ENCODE results near the gene SUPT3H. TPM values are rescaled to one million over a fixed set of nuclear protein-coding genes. Genes with fewer than 3 reads are reported as not detected.
A peak's percentile ranks its signal among the peaks of the same experiment; 100 is the strongest.

SUPT3H gene
- total and polyA plus RNA-seq, 12 donors: 2.1 to 6.2 (median 3.5) TPM

DNA sequence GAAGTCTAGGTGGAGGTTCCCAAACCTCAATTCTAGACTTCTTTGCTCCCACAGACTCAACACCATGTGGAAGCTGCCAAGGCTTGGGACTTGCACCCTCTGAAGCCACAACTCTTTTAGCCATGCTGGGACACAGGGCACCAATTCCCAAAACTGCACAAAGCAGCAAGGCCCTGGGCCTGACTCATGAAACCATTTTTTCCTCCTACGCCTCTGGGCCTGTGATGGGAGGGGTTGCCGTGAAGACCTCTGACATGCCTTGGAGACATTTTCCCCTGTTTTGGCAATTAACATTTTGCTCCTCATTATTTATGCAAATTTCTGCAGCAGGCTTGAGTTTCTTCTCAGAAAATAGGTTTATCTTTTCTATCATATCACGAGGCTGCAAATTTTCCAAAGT lies 405.0 kb downstream of the SUPT3H start:
- Histone ChIP-seq H3K4me1 (peaks cover 0 to 21% (median 5%) of the 10 kb centered on the region in 9 donors), H3K27ac (no peak overlapping the region), H3K4me3 (no peak overlapping the region), H3K9me3 (peaks cover 0 to 21% (median 0%) of the 10 kb centered on the region in 11 donors), H3K27me3 (no peaks in the 10 kb centered on the region), H3K36me3 (no peaks in the 10 kb centered on the region)
- DNase-seq (no peak), ATAC-seq (no peak)
- TF ChIP-seq CTCF (IDR thresholded peaks at IDR 0.05): no peak
- WGBS, 2 donors: 98% methylated on average over 3 of the region's 3 CpGs
- intact Hi-C loops (cut with DNase I): no loop called here

- Histone ChIP-seq H3K4me1 (peaks cover 0 to 25% (median 12%) of the 10 kb centered on the region in 9 donors), H3K4me3 (no peak overlapping the region), H3K27ac (no peak overlapping the region), H3K9me3 (peaks cover 0 to 21% (median 0%) of the 10 kb centered on the region in 11 donors), H3K36me3 (no peaks in the 10 kb centered on the region), H3K27me3 (no peaks in the 10 kb centered on the region)
- intact Hi-C loops (cut with DNase I): no loop called here
- DNase-seq (no peak), ATAC-seq (no peak)
- no peak for TF ChIP-seq CTCF (IDR thresholded peaks at IDR 0.05)
- WGBS, 2 donors: 78 to 86% methylated on average over 4 of the region's 4 CpGs
These were observed 408.1 kb downstream of the SUPT3H start for GRCh38 chr6:44969446-44970185.

DNA sequence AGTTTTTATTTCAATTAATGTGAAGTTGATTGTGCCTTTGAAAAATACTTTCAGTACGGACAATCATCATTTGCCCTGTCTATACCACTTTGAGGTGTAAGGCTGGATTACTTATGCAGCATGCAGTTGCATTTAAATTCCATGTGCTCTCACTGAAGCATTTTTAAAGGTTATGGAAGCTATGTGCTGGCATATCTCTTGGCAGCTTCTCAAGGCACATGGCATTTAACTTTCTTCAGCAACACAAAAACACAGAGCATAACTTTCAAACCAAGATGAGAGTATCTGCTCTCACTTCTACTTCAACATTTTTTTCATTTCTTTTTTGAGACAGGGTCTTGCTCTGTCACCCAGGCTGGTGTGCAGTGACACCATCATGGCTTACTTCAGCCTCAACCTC lies 410.3 kb downstream of the SUPT3H start:
- peak overlapping the region in 6 of 10 donors; percentile 23 to 53 (median 41) for H3K27ac ChIP-seq
- no peak for TF ChIP-seq CTCF (IDR thresholded peaks at IDR 0.05)
- 79 to 80% methylated on average over 1 of the region's 1 CpG for WGBS, 2 donors
- H3K27me3 ChIP-seq: no peaks in the 10 kb centered on the region
- peaks cover 0 to 20% (median 9%) of the 10 kb centered on the region in 9 donors for H3K4me1 ChIP-seq
- intact Hi-C loops (cut with DNase I): no loop called here
- peak in 7 of 8 donors; percentile 35 to 81 (median 70) for ATAC-seq
- no peaks in the 10 kb centered on the region for H3K36me3 ChIP-seq
- H3K4me3 ChIP-seq: no peak overlapping the region
- peaks cover 0 to 10% (median 0%) of the 10 kb centered on the region in 11 donors for H3K9me3 ChIP-seq
- peak in 1 of 2 donors; percentile 9 for DNase-seq

DNA sequence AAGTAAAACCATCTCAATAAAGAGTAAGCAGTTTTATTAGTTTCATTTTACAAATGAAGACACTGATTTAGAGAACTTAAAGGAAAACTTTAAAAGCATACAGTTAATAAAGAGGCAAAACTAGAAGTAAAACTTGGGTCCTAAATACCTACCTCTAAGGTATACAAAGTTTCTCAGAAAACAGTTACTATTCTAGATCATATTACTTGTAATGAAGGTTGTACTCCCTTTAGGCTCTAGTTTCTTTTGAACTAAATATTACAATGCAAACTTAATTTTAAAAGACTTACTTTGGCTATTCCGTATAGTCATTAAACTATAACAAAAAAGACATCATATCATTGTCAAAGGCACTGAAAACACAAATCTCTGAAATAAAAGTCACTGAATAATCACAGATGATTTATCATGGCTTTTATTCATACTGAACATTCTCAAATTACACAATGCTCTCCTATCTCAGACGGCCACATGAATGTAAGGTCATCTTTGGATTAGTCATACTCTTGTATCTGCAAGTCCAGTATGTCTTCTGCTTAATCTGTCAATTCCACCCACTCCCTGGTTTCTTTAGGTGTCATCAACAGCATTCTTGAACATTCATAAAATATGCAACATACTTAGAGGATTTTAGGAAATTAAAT lies 411.2 kb downstream of the SUPT3H start:
- Histone ChIP-seq H3K9me3 (peaks cover 0 to 4% (median 0%) of the 10 kb centered on the region in 11 donors), H3K36me3 (no peaks in the 10 kb centered on the region), H3K27ac (peak overlapping the region in 6 of 10 donors; percentile 23 to 53 (median 41)), H3K4me3 (no peak overlapping the region), H3K4me1 (peaks cover 0 to 20% (median 9%) of the 10 kb centered on the region in 9 donors), H3K27me3 (no peaks in the 10 kb centered on the region)
- no peak for DNase-seq
- intact Hi-C loops (cut with DNase I): no loop called here
- peak in 4 of 8 donors; percentile 62 to 77 (median 66) for ATAC-seq
- WGBS, 2 donors: 49 to 55% methylated on average over 2 of the region's 2 CpGs
- TF ChIP-seq CTCF (IDR thresholded peaks at IDR 0.05): no peak

Measured in heart right ventricle (tissue), 16 donors.